Measurements from ENCODE around the gene RCC1.

DNA sequence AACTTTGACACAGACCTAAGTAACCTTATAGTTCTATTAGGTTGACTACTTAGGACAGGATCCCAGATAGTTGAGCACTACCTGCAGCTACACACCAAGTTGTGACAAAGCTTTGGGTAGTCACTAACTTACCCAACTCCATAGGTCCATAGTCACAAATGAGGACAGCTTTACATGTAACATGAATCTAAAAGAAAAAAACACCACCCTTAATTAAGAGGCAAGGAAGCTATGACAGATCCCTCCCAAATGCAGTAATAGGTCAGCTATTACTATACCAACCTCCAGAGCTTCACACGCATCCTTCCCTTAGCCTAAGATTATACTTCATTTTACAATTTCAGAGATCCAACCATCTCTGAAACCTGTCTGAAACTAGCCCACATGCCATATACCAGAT, 73.6 kb downstream of the RCC1 start:
- TF ChIP-seq, protein P1, sequence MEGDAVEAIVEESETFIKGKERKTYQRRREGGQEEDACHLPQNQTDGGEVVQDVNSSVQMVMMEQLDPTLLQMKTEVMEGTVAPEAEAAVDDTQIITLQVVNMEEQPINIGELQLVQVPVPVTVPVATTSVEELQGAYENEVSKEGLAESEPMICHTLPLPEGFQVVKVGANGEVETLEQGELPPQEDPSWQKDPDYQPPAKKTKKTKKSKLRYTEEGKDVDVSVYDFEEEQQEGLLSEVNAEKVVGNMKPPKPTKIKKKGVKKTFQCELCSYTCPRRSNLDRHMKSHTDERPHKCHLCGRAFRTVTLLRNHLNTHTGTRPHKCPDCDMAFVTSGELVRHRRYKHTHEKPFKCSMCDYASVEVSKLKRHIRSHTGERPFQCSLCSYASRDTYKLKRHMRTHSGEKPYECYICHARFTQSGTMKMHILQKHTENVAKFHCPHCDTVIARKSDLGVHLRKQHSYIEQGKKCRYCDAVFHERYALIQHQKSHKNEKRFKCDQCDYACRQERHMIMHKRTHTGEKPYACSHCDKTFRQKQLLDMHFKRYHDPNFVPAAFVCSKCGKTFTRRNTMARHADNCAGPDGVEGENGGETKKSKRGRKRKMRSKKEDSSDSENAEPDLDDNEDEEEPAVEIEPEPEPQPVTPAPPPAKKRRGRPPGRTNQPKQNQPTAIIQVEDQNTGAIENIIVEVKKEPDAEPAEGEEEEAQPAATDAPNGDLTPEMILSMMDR (IDR thresholded peaks at IDR 0.05) = no peak
- no peak for TF ChIP-seq POLR2A (IDR thresholded peaks at IDR 0.05)
